Endothelial cell (in vitro differentiated cells): ENCODE results near the gene PI4KB. TPM values are rescaled to one million over a fixed set of nuclear protein-coding genes. Genes with fewer than 3 reads are reported as not detected.
A peak's percentile ranks its signal among the peaks of the same experiment; 100 is the strongest.
"Not testable (repeated sequence)": the region's sequence is repeated elsewhere in the genome, so short reads cannot be mapped to it uniquely, and the experiment has no call there.

Source experiments
- DNase-seq: peaks from one replicate; pipeline ENCODE4 v3.0.0; 2021; ENCODE audit warnings: low spot score
- H3K27ac Mint-ChIP-seq: one replicate; pipeline ENCODE4 v1.8.0; 2021; ENCODE audit warnings: mixed read lengths, inconsistent platforms; ENCODE audit not compliant: unreplicated experiment
- H3K27me3 Mint-ChIP-seq: one replicate; pipeline ENCODE4 v1.8.0; 2021; ENCODE audit warnings: mild to moderate bottlenecking, moderate library complexity, mixed read lengths, inconsistent platforms; ENCODE audit not compliant: unreplicated experiment
- H3K36me3 Mint-ChIP-seq: one replicate; pipeline ENCODE4 v1.8.0; 2021; ENCODE audit warnings: mild to moderate bottlenecking, low read depth, mixed read lengths, inconsistent platforms; ENCODE audit not compliant: unreplicated experiment
- H3K4me1 Mint-ChIP-seq: one replicate; pipeline ENCODE4 v1.8.0; 2021; ENCODE audit warnings: mild to moderate bottlenecking, mixed read lengths, inconsistent platforms; ENCODE audit not compliant: unreplicated experiment
- H3K4me3 Mint-ChIP-seq: one replicate; pipeline ENCODE4 v1.8.0; 2021; ENCODE audit warnings: mild to moderate bottlenecking, mixed read lengths, inconsistent platforms; ENCODE audit not compliant: unreplicated experiment
- H3K9me3 Mint-ChIP-seq: one replicate; pipeline ENCODE4 v1.8.0; 2021; ENCODE audit warnings: mixed read lengths, inconsistent platforms; ENCODE audit not compliant: unreplicated experiment
- total RNA-seq: library from RNA; stranded (reverse); fragmentation: NEBNext Ultra II Directional; extraction: Animal tissue kit (Norgen Biotek cat#: 25700); gene quantifications from one replicate; pipeline ENCODE4 v1.2.1, GENCODE V29; 2021; ENCODE audit not compliant: unreplicated experiment
- TF ChIP-seq, protein P1 (sequence below): fragments of 200-600 bp; sonication (generic); IDR thresholded peaks from one replicate; pipeline ENCODE4 v1.5.0; 2021; ENCODE audit warnings: antibody characterized with exemption; ENCODE audit not compliant: unreplicated experiment

PI4KB gene
- total RNA-seq, 1 donor from 2014 or later: 50.3 TPM

- H3K9me3 Mint-ChIP-seq: no peaks in the 10 kb centered on the region
- H3K27ac Mint-ChIP-seq: no peak overlapping the region
- TF ChIP-seq, protein P1, sequence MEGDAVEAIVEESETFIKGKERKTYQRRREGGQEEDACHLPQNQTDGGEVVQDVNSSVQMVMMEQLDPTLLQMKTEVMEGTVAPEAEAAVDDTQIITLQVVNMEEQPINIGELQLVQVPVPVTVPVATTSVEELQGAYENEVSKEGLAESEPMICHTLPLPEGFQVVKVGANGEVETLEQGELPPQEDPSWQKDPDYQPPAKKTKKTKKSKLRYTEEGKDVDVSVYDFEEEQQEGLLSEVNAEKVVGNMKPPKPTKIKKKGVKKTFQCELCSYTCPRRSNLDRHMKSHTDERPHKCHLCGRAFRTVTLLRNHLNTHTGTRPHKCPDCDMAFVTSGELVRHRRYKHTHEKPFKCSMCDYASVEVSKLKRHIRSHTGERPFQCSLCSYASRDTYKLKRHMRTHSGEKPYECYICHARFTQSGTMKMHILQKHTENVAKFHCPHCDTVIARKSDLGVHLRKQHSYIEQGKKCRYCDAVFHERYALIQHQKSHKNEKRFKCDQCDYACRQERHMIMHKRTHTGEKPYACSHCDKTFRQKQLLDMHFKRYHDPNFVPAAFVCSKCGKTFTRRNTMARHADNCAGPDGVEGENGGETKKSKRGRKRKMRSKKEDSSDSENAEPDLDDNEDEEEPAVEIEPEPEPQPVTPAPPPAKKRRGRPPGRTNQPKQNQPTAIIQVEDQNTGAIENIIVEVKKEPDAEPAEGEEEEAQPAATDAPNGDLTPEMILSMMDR: no peak
- peaks cover 8% of the 10 kb centered on the region for H3K27me3 Mint-ChIP-seq
- DNase-seq: no peak
- peaks cover 9% of the 10 kb centered on the region for H3K36me3 Mint-ChIP-seq
- no peak overlapping the region for H3K4me3 Mint-ChIP-seq
- peaks cover 11% of the 10 kb centered on the region for H3K4me1 Mint-ChIP-seq
Measured at GRCh38 chr1:151352021-151352718, 25.0 kb upstream of the PI4KB start.

DNA sequence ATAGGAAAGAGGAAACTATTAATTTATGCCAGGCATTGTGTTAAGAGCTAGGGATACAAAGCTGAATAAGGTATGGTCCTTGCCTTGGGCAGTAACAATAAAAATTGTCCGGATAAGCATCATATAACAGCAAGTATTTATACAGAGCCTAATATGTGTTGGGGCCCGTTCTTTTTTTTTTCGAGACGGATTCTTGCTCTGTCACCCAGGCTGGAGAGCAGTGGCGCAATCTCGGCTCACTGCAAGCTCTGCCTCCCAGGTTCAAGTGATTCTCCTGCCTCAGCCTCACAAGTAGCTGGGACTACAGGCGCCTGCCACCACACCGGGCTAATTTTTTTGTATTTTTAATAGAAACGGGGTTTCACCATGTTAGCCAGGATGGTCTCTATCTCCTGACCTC lies 23.1 kb upstream of the PI4KB start:
- not testable (repeated sequence) for H3K9me3 Mint-ChIP-seq, DNase-seq, H3K4me3 Mint-ChIP-seq, H3K27ac Mint-ChIP-seq
- Mint-ChIP-seq H3K4me1 (peaks cover 22% of the 10 kb centered on the region), H3K36me3 (peaks cover 18% of the 10 kb centered on the region), H3K27me3 (peaks cover 15% of the 10 kb centered on the region)

DNA sequence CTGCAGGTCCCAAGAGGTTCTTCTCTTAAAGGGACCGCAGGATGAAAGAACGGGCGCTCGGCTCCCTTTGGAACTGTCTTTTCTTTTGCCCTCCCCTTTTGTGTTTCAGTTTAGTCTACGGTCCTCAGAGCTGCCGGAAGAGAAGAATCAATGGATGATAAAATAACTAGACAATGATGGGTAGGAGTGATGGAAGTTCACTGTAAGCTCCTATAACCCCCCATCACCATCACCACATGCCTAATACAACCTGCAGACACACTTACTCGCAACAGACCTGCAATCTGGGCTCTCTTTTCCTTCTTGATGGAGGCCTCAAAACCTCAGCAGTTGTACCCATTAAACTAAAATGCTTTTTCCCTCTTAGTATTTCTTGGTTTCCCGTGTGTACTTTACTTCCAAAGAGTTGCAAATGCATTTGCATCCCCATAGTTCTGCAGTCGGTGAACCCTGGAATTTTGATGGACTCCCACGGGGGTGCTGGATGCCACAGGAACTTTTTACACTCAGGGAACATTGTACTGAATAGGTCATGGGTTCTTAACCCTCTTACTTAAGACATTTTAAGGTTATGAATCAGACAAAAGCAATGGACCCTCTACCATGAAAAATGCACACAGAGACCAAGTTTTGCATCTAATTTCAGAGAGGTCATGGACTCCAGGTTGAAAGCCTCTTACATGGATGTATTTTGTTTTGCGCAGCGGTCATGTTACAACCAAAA lies 20.5 kb upstream of the PI4KB start:
- Mint-ChIP-seq H3K4me3 (peak overlapping the region; percentile 97), H3K36me3 (peaks cover 34% of the 10 kb centered on the region), H3K27me3 (peaks cover 15% of the 10 kb centered on the region), H3K4me1 (peaks cover 32% of the 10 kb centered on the region), H3K9me3 (no peaks in the 10 kb centered on the region), H3K27ac (peak overlapping the region; percentile 100)
- TF ChIP-seq, protein P1: no peak
- DNase-seq: no peak

DNA sequence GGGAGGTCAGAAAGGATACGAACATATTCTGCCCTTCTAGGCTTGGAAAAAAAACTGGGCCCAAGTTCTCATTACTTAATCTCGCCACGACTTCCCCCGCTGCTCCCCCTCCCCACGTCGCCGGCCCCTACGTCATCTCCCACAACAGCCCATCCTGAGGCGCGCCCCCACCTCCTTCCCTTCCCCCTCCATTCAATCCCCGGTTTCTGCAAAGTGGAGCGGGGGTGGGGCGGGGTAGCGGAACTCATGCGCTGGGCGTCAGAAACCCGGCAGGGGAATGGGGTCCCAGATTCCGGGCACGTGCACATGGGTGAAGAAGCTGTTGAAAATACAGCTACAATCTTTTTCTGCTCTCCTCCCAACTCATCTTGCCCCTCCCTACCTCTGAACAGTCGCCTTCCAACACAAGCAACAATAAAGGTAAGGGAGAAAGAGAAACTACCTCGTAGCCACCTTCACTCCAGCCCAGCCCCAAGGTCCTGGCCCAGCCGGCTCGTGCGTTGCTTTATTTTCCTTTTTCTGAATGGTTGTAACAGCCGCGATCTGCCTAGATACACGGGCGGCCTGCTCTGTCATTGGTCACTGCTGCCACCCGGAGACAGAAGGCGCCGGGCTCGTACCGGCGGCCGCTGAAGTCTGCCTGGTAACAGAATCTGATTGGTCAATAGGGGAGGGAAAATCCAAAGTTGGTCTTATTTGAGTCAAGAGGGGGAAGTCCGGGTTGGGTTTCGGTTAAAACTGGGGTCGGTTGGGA lies 19.7 kb upstream of the PI4KB start, which contains the start of gene RFX5:
Gene RFX5 (minus strand): TSS at position 484 of the 754 bp plus-strand sequence. CDS start 932 bp downstream, outside the sequence.
- peaks cover 37% of the 10 kb centered on the region for H3K4me1 Mint-ChIP-seq
- H3K9me3 Mint-ChIP-seq: no peaks in the 10 kb centered on the region
- peaks cover 15% of the 10 kb centered on the region for H3K27me3 Mint-ChIP-seq
- peak within 1 kb of the TSS; percentile 97 for H3K4me3 Mint-ChIP-seq
- TF ChIP-seq, protein P1: no peak
- peak; percentile 94 for DNase-seq
- peak within 1 kb of the TSS; percentile 100 for H3K27ac Mint-ChIP-seq
- H3K36me3 Mint-ChIP-seq: peaks cover 33% of the 10 kb centered on the region

DNA sequence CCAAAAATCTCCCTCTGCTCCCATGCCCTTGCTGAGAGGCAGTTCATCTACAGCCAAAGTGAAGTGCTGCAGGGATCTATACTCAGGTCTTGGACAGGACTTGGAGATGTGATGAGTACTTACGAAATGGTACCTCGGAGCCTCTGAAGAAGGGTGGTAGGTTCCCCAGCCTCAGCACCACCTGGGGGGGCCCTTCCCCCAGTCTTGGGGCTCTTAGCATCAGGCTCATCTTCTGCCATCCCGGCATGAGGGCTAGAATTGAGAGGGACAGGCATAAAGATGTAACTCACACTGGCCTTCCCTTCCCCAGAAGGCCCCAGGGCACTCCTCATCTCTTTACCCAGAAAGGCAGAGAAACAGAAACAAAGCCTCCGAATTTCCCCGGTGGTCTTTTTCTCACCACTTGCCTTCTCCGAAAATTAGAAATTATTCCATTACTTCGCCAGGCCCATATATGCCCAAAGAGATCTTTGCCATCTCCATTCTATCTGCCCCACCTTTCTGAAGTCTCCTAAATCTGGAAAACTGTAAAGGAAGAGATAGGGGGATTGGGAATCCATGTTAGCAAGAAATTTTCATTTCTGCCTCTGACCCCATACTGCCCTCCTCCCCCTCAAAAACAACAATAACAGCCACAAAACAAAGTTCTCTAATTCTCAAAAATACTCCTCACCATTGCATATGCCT lies 19.0 kb upstream of the PI4KB start:
- Mint-ChIP-seq H3K27ac (peak overlapping the region; percentile 100), H3K27me3 (peaks cover 15% of the 10 kb centered on the region), H3K4me1 (peaks cover 39% of the 10 kb centered on the region), H3K4me3 (peak overlapping the region; percentile 97), H3K36me3 (peaks cover 33% of the 10 kb centered on the region), H3K9me3 (no peaks in the 10 kb centered on the region)
- TF ChIP-seq, protein P1: no peak
- DNase-seq: no peak
